OCI-LY3 (cell line): Measurements from ENCODE around the gene SFI1.

Source experiments
- H2AFZ ChIP-seq: fragments of 200-600, 300-600 bp; shearing (Covaris generic); 2 replicates; pipeline ENCODE4 v1.6.0; 2014; ENCODE audit warnings: antibody characterized with exemption, low read depth, low read length
- H3K27ac ChIP-seq: fragments of 200-600, 300-600 bp; sonication (generic); 2 replicates; pipeline ENCODE4 v1.5.1; 2014; ENCODE audit warnings: mild to moderate bottlenecking, low read length, moderate library complexity, mixed read lengths
- H3K27me3 ChIP-seq: fragments of 200-600, 300-600 bp; sonication (generic); 2 replicates; pipeline ENCODE4 v1.6.1; 2014; ENCODE audit warnings: low read depth, low read length, mixed read lengths
- H3K36me3 ChIP-seq: fragments of 200-600, 300-600 bp; sonication (generic); replicated peaks from 2 replicates; pipeline ENCODE3; 2014; ENCODE audit warnings: low read depth, low read length, mixed read lengths
- H3K4me1 ChIP-seq: fragments of 300-600, 200-600 bp; sonication (generic); 2 replicates; pipeline ENCODE4 v1.6.1; 2014; ENCODE audit warnings: low read length, mixed read lengths
- H3K4me2 ChIP-seq: fragments of 200-600, 300-600 bp; sonication (generic); 2 replicates; pipeline ENCODE4 v1.6.1; 2014; ENCODE audit warnings: low read length, mixed read lengths
- H3K4me3 ChIP-seq: fragments of 300-600, 200-600 bp; sonication (generic); 2 replicates; pipeline ENCODE4 v1.5.1; 2014; ENCODE audit warnings: antibody characterized with exemption, mild to moderate bottlenecking, low read length, moderate library complexity
- H3K79me2 ChIP-seq: fragments of 300-600, 200-600 bp; shearing (Covaris generic); 2 replicates; pipeline ENCODE4 v1.6.1; 2014; ENCODE audit warnings: mild to moderate bottlenecking, low read length, mixed read lengths
- H3K9ac ChIP-seq: fragments of 300-600, 200-600 bp; shearing (Covaris generic); 2 replicates; pipeline ENCODE4 v1.6.0; 2014; ENCODE audit warnings: mild to moderate bottlenecking, low read length, moderate library complexity
- H3K9me3 ChIP-seq: fragments of 200-600, 300-600 bp; shearing (Covaris generic); 2 replicates; pipeline ENCODE4 v1.6.1; 2014; ENCODE audit warnings: low read length, mixed read lengths; ENCODE audit not compliant: insufficient read depth
- H4K20me1 ChIP-seq: fragments of 200-600, 300-600 bp; sonication (generic); 2 replicates; pipeline ENCODE4 v1.6.1; 2016; ENCODE audit warnings: low read length, mixed read lengths; ENCODE audit not compliant: insufficient read depth
- CTCF ChIP-seq: fragments of 200-600, 300-600 bp; sonication (generic); IDR thresholded peaks from 2 replicates; pipeline ENCODE4 v1.5.1; 2014; ENCODE audit warnings: antibody characterized with exemption, low read length, low read depth
- EZH2phosphoT487 ChIP-seq: fragments of 200-600 bp; shearing (Covaris generic); IDR thresholded peaks from 2 replicates; pipeline ENCODE4 v1.6.1; 2018; ENCODE audit warnings: antibody characterized with exemption, mixed run types, low read depth

Gene SFI1

GRCh38 chr22:31572939-31573338 is 76.6 kb downstream of the SFI1 start:
- Histone ChIP-seq H3K27me3 (no peaks in the 10 kb centered on the region), H3K4me1 (peaks cover 12% of the 10 kb centered on the region), H3K79me2 (no peaks in the 10 kb centered on the region), H3K9me3 (no peaks in the 10 kb centered on the region), H3K36me3 (peaks cover 19% of the 10 kb centered on the region), H3K27ac (no peak overlapping the region), H2AFZ (no peak overlapping the region), H3K4me3 (no peak overlapping the region), H3K9ac (no peak overlapping the region), H3K4me2 (no peak overlapping the region), H4K20me1 (no peaks in the 10 kb centered on the region)
- TF ChIP-seq CTCF: no peak
- no peak for TF ChIP-seq EZH2phosphoT487

GRCh38 chr22:31574055-31574670 is 77.8 kb downstream of the SFI1 start:
- no peak overlapping the region for H3K4me2 ChIP-seq
- no peaks in the 10 kb centered on the region for H3K9me3 ChIP-seq
- H3K9ac ChIP-seq: no peak overlapping the region
- no peaks in the 10 kb centered on the region for H3K79me2 ChIP-seq
- H3K4me3 ChIP-seq: no peak overlapping the region
- H3K27me3 ChIP-seq: no peaks in the 10 kb centered on the region
- TF ChIP-seq EZH2phosphoT487 (no peak), CTCF (no peak)
- no peaks in the 10 kb centered on the region for H4K20me1 ChIP-seq
- H3K4me1 ChIP-seq: peaks cover 4% of the 10 kb centered on the region
- H3K27ac ChIP-seq: no peak overlapping the region
- H2AFZ ChIP-seq: no peak overlapping the region
- peaks cover 26% of the 10 kb centered on the region for H3K36me3 ChIP-seq

GRCh38 chr22:31575190-31575589 is 78.9 kb downstream of the SFI1 start:
- no peak overlapping the region for H3K9ac ChIP-seq
- no peak overlapping the region for H2AFZ ChIP-seq
- no peaks in the 10 kb centered on the region for H3K4me1 ChIP-seq
- H3K27ac ChIP-seq: no peak overlapping the region
- H3K4me3 ChIP-seq: no peak overlapping the region
- no peaks in the 10 kb centered on the region for H3K9me3 ChIP-seq
- H3K79me2 ChIP-seq: no peaks in the 10 kb centered on the region
- no peak overlapping the region for H3K4me2 ChIP-seq
- peaks cover 29% of the 10 kb centered on the region for H3K36me3 ChIP-seq
- no peaks in the 10 kb centered on the region for H3K27me3 ChIP-seq
- H4K20me1 ChIP-seq: no peaks in the 10 kb centered on the region
- TF ChIP-seq CTCF: no peak
- TF ChIP-seq EZH2phosphoT487: no peak

GRCh38 chr22:31577711-31578110 is 81.4 kb downstream of the SFI1 start:
- TF ChIP-seq CTCF: no peak
- TF ChIP-seq EZH2phosphoT487: no peak
- Histone ChIP-seq H3K36me3 (peaks cover 37% of the 10 kb centered on the region), H3K4me3 (no peak overlapping the region), H3K9me3 (no peaks in the 10 kb centered on the region), H4K20me1 (no peaks in the 10 kb centered on the region), H3K9ac (no peak overlapping the region), H3K27ac (no peak overlapping the region), H2AFZ (no peak overlapping the region), H3K79me2 (no peaks in the 10 kb centered on the region), H3K4me1 (peaks cover 10% of the 10 kb centered on the region), H3K4me2 (no peak overlapping the region), H3K27me3 (no peaks in the 10 kb centered on the region)
